NCI-H2107 treated with DMSO at 0.1 percent for 48 hours (cell line): ENCODE measurements around the gene ISLR.
A peak's percentile ranks its signal among the peaks of the same experiment; 100 is the strongest.

Experiments used
- DNase-seq: peaks from one replicate; lab custom pipeline; 2025; ENCODE audit not compliant: unreplicated experiment; lab: John Stamatoyannopoulos, UW

The ISLR gene

DNA sequence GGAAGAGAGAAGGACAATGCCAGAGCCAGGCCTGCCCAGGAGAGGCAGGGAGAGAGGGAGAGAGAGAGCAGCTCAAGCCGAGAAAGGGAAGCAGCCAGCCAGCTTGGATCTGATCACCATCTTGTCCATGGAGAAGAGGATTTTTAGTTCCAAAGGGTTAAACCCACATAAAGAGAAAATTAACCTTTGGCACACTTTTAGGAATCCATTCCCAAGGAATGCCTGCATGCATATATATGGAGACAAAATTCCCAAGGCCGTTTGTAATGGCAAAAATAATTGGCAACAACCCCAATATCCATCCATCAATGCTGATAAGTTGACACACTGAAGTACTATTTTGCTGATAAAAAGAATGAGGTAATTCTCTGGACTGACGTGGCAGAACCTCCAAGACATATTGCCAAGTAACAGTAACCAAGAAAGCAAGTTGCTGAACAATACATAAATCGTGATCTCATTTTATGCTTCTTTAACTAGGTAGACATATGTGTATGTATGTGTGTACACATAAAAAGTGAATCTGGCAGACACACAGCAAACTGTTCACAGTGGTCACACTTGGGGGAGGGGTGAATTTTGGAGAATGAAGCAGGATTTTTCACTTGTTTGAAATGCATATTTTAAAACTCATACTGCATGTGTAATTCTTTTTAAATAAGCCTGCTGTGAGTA, 36.6 kb downstream of the ISLR start:
- DNase-seq, result no peak

DNA sequence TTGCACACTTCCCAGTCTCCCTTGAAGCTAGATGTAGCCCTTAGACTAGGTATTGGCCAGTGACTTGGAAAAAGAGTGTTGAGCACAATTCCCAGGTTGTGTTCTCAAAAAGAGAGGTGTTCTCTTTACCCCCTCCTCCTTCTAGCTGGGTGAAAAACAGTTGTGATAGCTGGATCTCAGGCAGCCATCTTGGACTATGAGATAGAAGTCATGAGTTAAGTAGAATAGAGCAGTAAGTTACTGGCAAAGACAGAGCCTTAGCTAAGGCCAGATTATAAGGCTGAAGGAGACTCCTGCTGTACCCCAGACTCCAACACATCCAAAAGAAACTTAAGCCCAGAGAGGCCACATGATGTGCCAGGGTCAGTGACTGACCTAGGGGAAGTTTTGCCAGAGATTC, 37.2 kb downstream of the ISLR start:
- DNase-seq, result no peak

DNA sequence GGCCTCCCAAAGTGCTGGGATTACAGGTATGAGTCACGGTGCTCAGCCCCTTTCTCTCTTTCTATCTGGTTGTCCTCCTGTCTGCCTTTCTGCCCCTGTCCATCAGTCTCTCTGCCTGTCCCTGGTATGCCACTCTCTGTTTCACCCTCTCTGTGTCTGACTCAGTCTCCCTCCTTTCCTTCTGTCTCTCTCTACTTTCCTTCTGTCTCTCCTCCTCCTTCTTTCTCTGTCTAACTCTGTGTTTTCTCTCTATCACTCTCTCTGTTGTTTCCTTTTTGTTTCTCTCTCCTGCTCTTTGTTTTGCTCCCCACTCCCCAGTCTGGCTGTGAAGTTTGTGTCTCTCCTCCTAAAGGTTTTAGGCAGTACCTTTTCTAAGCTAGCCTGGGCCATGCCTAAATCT, 38.1 kb downstream of the ISLR start:
- no peak for DNase-seq

DNA sequence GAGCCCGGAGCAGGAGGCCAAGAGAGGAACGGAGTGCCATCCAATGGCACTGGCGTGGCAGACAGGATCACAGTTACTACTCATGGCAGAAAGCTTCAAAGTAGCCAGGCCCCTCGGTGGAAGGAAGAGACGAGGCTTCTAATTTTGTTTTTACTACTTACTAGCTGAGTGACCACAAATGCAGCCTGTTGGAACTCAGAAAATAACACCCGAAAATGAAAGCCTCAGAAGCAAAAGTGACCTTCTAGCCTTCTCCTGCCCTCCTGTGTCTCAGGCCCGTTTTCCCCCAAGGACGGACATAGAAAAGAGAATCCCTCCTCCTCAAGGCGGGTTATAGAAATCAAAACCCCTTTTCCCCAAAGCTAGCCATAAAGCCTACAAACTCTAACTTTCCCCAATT, 39.0 kb downstream of the ISLR start:
- no peak for DNase-seq

DNA sequence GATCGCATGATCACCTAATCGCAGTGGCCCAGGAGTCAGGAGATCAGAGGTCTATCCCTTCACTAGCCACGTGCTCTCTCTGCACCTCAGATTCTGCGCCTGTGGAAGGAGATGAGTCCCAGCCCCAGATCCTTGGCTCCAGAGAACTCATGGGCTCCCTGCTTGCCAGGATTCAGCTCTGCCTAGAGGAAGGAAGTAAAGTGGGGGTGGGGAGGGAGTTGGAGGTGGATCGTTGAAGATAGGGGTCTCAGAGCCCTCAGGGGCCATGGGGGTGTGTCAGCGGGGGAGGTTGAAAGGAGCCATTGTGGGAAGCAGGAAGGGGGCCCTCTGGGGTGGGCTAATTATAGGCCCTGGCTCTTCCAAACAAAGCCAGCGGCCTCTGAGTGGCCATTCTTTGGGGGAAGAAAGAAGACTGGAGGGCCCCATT, 40.4 kb downstream of the ISLR start:
- DNase-seq, result no peak

DNA sequence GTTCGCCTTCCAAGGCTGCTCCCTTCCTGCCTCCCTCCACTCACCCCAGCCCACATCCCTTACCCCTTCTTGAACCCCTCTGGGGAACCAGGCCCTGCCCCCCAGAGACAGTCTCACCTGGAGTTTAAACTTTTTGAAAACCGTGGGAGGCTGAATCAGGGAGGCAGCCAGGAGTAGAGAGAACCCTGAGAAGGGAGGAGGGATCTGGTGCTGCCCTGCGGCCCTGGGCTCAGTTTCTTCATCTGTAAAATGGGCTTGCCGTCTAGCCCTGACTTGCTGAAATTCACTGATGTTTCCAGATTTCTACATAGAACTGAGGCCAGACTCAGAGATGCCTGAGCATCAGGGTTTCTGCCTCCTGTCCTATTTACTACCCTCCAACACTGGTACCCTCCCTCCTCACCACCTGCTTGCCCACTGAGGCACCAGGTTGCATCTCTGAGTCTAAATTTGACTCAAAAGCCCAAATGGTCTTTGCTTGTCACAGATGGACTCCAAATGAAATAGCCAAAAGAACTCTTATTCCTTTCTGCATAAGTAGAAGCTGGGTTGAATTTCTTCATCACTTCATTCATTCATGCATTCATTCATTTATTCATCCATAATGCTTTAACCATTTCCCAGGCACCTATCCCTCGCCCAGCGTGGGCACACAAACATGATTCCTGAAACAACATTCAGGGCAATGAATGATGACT, 41.0 kb downstream of the ISLR start:
- no peak for DNase-seq

DNA sequence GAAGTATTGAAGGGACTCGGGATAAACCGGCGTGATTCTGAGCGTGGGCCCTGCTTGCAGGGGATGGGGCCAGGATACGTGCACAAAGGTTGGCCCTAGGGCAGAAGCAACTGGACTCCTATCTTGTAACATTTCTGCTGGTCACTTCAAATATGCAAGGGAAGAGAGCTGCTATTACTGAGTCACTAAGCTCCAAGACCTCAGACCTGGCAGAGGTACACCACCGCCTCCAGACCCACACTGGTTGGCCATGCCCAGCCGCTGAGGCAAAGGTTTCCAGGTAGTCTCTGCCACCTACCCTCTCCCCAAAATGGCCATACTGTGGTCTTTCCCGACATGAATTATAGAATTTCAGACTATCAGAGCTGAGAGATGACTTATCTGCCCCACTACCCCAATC, 42.4 kb downstream of the ISLR start:
- DNase-seq, result no peak

DNA sequence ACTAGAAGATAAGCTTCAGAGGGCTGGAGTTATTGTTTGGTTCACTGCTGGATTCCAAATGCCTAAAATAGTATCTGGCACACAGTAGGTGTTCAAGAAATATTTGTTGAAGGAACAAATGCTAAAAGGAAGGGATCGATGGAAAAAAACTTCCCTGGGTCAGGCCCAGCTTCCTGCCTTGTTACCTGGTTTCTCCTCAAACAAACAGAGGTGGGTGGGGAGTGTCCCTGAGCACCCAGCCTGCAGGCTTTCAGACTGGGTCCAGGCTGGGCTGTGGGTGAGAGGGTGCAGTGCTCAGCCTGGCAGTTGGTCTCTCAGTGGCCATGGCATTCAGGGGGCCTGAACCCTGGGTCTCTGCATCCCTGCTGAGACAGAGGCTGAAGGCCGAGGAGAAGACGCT, 43.4 kb downstream of the ISLR start:
- DNase-seq, result no peak

DNA sequence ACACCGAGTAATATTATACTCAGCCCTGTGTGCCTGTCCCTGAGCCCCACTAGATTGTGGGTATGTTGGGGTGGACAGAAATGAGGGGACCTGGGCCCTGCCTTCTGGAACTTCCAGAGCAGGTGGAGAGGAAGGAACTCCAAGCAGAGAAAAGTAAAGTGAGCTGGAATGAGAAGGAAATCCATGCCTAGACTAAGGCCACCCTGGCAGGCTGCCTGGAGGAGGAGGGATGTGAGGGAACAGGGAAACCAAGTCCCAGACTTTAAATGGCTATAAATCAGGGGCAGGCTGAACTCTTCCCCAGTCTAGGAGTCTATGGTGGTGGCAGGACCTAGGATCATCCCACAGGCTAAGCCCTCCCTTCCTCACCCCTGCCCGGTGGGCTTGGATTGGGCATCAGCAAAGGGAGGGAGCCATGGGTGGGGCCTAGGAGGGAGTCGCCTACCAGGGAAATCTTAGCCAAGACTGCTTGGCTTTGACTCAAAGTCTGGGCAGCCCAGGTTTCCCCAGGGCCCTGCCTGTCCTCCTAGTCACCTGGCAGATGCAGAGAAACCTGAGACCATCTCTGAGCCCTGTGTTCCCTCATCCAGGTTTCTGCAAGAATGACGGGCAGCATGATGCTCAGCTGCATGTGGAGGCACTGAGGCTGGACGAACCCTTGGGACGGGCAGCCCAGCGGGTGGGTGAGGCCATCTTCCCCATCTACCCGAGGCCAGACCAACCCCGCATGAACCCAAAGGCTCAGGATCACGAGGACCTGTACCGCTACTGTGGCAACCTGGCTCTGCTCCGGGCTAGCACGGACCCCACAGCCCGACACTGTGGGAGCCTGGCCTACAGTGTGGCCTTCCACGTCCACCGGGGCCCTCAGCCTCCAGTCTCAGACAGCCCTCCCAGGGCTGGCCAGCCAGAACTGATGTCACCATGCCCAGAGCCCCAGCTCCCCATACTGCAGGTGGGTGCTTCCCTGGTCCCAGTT, 44.7 kb downstream of the ISLR start:
- DNase-seq, result peak; percentile 44

DNA sequence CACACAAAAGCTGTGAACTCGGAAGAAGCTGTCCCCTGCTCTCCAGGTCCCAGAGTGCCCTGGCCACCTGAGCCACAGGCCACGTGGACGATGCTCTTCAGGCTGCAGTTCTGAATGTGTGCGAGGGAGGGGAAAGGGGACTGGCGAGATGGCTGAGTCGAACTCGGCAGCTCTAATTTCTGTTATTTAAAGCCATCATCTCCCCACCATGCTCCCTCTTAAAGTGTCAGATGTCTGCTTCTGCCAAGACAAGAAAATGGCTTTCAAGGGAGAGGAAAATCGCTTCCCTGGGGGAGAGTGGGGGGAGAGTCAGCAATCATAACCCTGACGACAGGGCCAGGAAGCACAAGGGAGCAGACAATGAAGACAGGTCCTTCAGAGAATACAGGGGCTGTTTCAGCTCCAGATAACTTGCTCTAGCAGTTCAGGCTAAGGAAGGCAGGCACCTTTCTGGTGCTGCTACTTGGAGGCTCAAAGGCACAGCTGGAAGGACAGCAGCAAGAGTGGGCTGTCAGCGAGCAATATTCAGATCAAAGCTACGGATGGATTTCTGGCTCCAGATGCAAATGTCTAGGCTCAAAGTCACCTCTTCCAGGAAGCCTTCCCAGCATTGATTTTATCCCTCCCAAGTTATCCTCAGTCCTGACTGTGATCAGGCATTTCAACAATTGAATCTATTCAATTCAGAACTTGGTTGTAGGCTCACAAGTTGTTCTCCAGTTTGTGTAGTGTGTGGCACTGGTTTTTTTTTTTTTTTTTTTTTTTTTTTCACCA, 47.2 kb downstream of the ISLR start:
- DNase-seq, result peak; percentile 88

DNA sequence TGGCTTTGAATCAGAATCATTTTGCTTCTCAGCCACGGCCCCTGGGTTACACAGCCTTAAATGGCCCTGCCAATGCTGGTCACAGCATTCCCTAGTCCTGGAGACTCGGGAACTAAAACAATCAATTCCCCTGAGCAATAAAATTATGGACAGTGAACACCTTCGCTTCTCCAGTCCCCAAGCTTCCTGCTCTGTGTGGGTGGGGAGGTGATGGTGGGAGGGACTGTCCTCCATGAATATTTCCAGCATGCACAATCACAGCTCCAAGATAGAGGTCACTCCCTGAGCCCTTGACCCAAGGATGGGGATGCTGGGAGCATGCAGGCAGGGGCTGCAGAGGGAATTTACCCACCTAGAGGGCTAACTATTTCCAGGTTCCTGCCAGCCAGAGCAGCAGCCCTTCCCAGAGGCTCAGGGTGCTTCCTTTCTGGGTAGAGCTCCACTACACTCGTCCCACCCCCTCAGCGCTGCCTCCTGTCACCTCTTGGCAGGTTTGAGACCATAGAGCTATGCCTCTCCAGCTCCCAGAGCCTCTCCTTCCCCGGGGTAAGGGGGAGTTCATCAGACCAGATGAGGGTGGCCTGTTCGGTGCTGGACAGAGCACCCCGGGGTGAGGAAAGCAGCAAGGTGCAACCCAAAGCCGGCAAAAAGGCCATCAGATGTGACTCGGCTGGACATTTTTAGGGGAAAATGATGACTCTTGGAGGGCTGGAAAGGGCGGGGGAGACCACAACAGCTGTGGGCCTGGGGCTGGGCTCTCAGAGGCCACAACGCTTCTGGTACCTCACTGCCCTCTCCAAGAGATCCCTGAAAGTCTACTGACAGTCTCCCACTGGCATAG, 48.1 kb downstream of the ISLR start:
- DNase-seq, result no peak

DNA sequence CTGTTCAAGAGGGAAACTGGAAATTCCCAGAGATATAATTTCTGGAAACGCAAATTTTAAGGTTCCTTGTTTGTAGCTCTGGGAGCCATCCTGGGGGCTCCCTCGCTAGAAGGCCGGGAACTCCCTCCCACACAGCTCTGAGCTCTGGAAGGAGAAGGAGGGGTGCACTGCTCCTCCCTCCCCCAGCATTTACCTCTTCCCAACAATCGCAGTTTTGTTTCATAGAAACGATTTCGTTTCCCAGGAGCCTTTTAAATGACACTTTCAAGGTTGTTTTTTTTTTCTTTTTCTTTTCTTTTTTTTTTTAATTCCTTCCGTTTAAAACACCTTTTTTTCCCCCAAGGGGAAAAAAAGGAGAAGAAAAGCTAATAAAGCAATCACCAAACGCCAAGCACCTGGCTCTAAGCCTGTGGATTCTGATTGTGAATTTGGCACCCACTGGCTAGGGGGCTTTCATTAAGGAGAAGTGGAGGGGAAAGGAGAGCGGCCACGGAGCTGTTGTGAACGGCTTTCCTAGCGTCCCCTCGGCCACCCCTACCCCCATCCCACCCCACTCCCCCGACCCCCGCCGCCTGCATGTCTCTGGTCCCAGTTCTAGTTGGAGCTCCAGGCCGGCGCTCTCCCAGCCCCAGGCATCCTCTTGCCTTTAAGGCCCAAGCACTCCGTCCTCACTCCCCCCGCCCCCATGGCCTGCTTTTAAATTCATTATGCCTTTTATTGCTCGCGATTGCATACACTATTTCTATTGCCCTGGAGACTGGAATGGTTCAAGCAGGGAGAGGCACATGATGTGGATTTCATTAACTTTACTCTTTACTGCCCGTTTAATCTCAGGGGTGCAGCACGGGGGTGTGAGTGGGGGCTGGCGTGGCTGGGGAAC, 49.0 kb downstream of the ISLR start:
- DNase-seq, result peak; percentile 69

DNA sequence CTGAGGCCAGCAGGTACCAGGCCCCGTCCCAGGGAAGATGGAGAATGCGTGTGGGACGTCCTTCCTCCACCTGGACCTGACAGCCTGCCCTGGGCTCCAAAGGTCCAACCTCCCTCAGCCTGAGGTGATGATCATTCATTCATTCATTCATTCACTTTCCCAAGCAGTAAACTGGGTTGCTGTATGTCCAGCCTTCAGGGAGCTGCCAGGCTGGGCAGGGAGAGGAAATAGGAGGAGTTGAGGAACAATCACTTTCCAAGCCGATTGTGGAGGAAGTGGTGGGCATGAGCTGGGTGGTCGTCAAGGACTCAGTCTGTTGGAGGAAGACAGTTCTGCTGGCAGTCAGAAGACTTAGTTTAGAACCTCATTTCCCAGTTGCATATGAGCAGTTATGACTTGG, 52.4 kb downstream of the ISLR start:
- no peak for DNase-seq
